IMR-90 (cell line): ENCODE data around the gene FCRL6. TPM values are rescaled to one million over a fixed set of nuclear protein-coding genes. Genes with fewer than 3 reads are reported as not detected.

ENCODE experiments used
- ATAC-seq: fragments of 200-7000 bp; cut with Tn5 transposase; 2 replicates; pipeline ENCODE4 v1.9.1; 2020; ENCODE audit warnings: low read depth, mild to moderate bottlenecking, moderate library complexity
- BruUV-seq: library from RNA; stranded (reverse); fragments of 400-500 nt; replicated peaks from 2 replicates; lab custom pipeline; 2021; lab: Mats Ljungman, UMichigan
- CTCF ChIA-PET: fragments of 300-600 bp; formaldehyde crosslinking; extraction: SDS; loops from one replicate; lab custom pipeline; 2021; ENCODE audit warnings: antibody characterized with exemption; lab: Yijun Ruan, JAX
- POLR2A ChIA-PET: fragments of 300-600 bp; sonication (Branson Sonifier 250); formaldehyde crosslinking; loops from one replicate; lab custom pipeline; 2022; ENCODE audit warnings: antibody characterized with exemption; ENCODE audit not compliant: unreplicated experiment; lab: Charles Lee
- DNase-seq: peaks from one replicate; pipeline ENCODE4 v3.0.0; 2013
- H2AFZ ChIP-seq: replicated peaks from 2 replicates; pipeline ENCODE3; 2013; ENCODE audit warnings: low read length, mild to moderate bottlenecking; ENCODE audit not compliant: poor library complexity
- H2AK5ac ChIP-seq: 2 replicates; pipeline ENCODE4 v1.6.1; 2013; ENCODE audit warnings: low read depth, low read length, inconsistent platforms
- H2AK9ac ChIP-seq: replicated peaks from 2 replicates; pipeline ENCODE3; 2013; ENCODE audit warnings: mild to moderate bottlenecking, low read depth, low read length, moderate library complexity; ENCODE audit not compliant: poor library complexity
- H2BK120ac ChIP-seq: 2 replicates; pipeline ENCODE4 v1.6.1; 2013; ENCODE audit warnings: low read depth, low read length, inconsistent platforms
- H2BK15ac ChIP-seq: 3 replicates; pipeline ENCODE4 v1.6.1; 2013; ENCODE audit warnings: low read depth, low read length, inconsistent platforms
- H2BK20ac ChIP-seq: 2 replicates; pipeline ENCODE4 v1.6.1; 2013; ENCODE audit warnings: low read depth, mild to moderate bottlenecking, inconsistent platforms, low read length, moderate library complexity
- H2BK5ac ChIP-seq: 2 replicates; pipeline ENCODE4 v1.6.1; 2013; ENCODE audit warnings: mild to moderate bottlenecking, low read depth, low read length, inconsistent platforms; ENCODE audit not compliant: poor library complexity, severe bottlenecking
- H3K14ac ChIP-seq: replicated peaks from 2 replicates; pipeline ENCODE4 v1.6.1; 2013; ENCODE audit warnings: low read depth, low read length, inconsistent platforms
- H3K18ac ChIP-seq: 2 replicates; pipeline ENCODE4 v1.6.1; 2013; ENCODE audit warnings: low read depth, low read length, control low read depth
- H3K23ac ChIP-seq: 2 replicates; pipeline ENCODE4 v1.6.1; 2013; ENCODE audit warnings: low read depth, low read length, inconsistent platforms
- H3K27ac ChIP-seq: 2 replicates; pipeline ENCODE4 v1.5.1; 2013; ENCODE audit warnings: mild to moderate bottlenecking, control low read depth, low read length; ENCODE audit not compliant: insufficient read depth
- H3K27me3 ChIP-seq: 2 replicates; pipeline ENCODE4 v1.6.1; 2013; ENCODE audit warnings: low read length; ENCODE audit not compliant: control insufficient read depth, insufficient read depth
- H3K36me3 ChIP-seq: 2 replicates; pipeline ENCODE4 v1.6.1; 2013; ENCODE audit warnings: low read length, mixed read lengths; ENCODE audit not compliant: control insufficient read depth, insufficient read depth
- H3K4ac ChIP-seq: 2 replicates; pipeline ENCODE4 v1.6.1; 2013; ENCODE audit warnings: low read depth, low read length, inconsistent platforms
- H3K4me1 ChIP-seq: 2 replicates; pipeline ENCODE4 v1.6.1; 2013; ENCODE audit warnings: low read length, mixed read lengths; ENCODE audit not compliant: control insufficient read depth, insufficient read depth
- H3K4me2 ChIP-seq: 2 replicates; pipeline ENCODE4 v1.6.1; 2013; ENCODE audit warnings: low read depth, mild to moderate bottlenecking, control low read depth, low read length, moderate library complexity
- H3K4me3 ChIP-seq: 2 replicates; pipeline ENCODE4 v1.5.1; 2013; ENCODE audit warnings: low read depth, mild to moderate bottlenecking, control low read depth, low read length, moderate library complexity; ENCODE audit not compliant: insufficient read depth
- H3K56ac ChIP-seq: 2 replicates; pipeline ENCODE4 v1.6.1; 2013; ENCODE audit warnings: low read length, inconsistent platforms; ENCODE audit not compliant: insufficient read depth; ENCODE audit errors: extremely low read depth
- H3K79me1 ChIP-seq, 2 experiments: 2 replicates each; pipeline ENCODE4 v1.6.1; 2013; ENCODE audit warnings: low read length in 2 of 2, inconsistent platforms in 1 of 2, low read depth in 1 of 2
- H3K9ac ChIP-seq: 2 replicates; pipeline ENCODE4 v1.6.1; 2013; ENCODE audit warnings: low read depth, low read length, control low read depth
- H3K9me1 ChIP-seq: 2 replicates; pipeline ENCODE4 v1.6.1; 2013; ENCODE audit warnings: low read length, inconsistent platforms; ENCODE audit not compliant: insufficient read depth
- H3K9me3 ChIP-seq: 2 replicates; pipeline ENCODE4 v1.6.1; 2013; ENCODE audit warnings: low read length; ENCODE audit not compliant: control insufficient read depth, insufficient read depth
- H4K20me1 ChIP-seq: 2 replicates; pipeline ENCODE4 v1.6.1; 2013; ENCODE audit warnings: low read length, inconsistent platforms; ENCODE audit not compliant: insufficient read depth
- H4K5ac ChIP-seq: 2 replicates; pipeline ENCODE4 v1.6.1; 2013; ENCODE audit warnings: mild to moderate bottlenecking, low read depth, low read length, control low read depth
- H4K8ac ChIP-seq, 2 experiments: 2 replicates each; pipeline ENCODE4 v1.6.1; 2013; ENCODE audit warnings: low read depth in 2 of 2, low read length in 2 of 2, control low read depth in 1 of 2, inconsistent platforms in 1 of 2
- H4K91ac ChIP-seq: 2 replicates; pipeline ENCODE4 v1.6.1; 2013; ENCODE audit warnings: low read depth, low read length, inconsistent platforms; ENCODE audit not compliant: insufficient read depth
- BHLHE40 ChIP-seq: fragments of 150-350 bp; IDR thresholded peaks from 2 replicates; pipeline ENCODE4 v1.6.1; 2016; ENCODE audit warnings: mild to moderate bottlenecking, low read depth, low read length
- ELK1 ChIP-seq: fragments of 150-350 bp; IDR thresholded peaks from 2 replicates; pipeline ENCODE4 v1.6.1; 2016; ENCODE audit warnings: low read depth, mild to moderate bottlenecking, low read length, moderate library complexity, borderline replicate concordance
- MAFK ChIP-seq: IDR thresholded peaks from 2 replicates; pipeline ENCODE4 v1.6.1; 2012; ENCODE audit warnings: low read depth, low read length, improper control_type of control experiment
- MAZ ChIP-seq: IDR thresholded peaks from 2 replicates; pipeline ENCODE4 v1.6.1; 2012; ENCODE audit warnings: low read depth, mild to moderate bottlenecking, low read length, improper control_type of control experiment, moderate library complexity, borderline replicate concordance
- RAD21 ChIP-seq: IDR thresholded peaks from 2 replicates; pipeline ENCODE4 v1.6.1; 2012; ENCODE audit warnings: low read length, improper control_type of control experiment
- USF2 ChIP-seq: fragments of 150-350 bp; IDR thresholded peaks from 2 replicates; pipeline ENCODE4 v1.6.1; 2017; ENCODE audit warnings: mild to moderate bottlenecking, antibody characterized with exemption, low read length, low read depth
- WGBS, 2 experiments: methylation state at CpG; one replicate each; pipeline versions ENCODE4 v1.1.5 to v1.1.7; 2013; ENCODE audit warnings: missing lambda C conversion rate in 2 of 2; ENCODE audit not compliant: insufficient read length in 1 of 2; ENCODE audit errors: extremely low coverage in 2 of 2; 5-methylcytosine and 5-hydroxymethylcytosine counted together
- dilution Hi-C: fragments of 300-500 bp; cut with HindIII; formaldehyde crosslinking; loops from one replicate; pipeline ENCODE4 v1.14.3; 2018; ENCODE audit warnings: low sequenced_read_pairs; ENCODE audit not compliant: unreplicated experiment
- in situ Hi-C: fragments of 300-500 bp; cut with MboI; formaldehyde crosslinking; loops from 3 replicates; pipeline ENCODE4 v1.14.3; 2019; ENCODE audit warnings: low sequenced_read_pairs, inconsistent platforms, mixed read lengths
- intact Hi-C: fragments of 100-400 bp; cut with micrococcal nuclease; formaldehyde crosslinking; loops from 2 replicates; pipeline ENCODE4 v1.10.0; 2022
- polyA plus RNA-seq, 3 experiments: library from polyadenylated mRNA; depleted of rRNA; stranded (reverse); fragments of >200 nt; gene quantifications; 2 replicates each; pipeline ENCODE4 v1.2.3, GENCODE V29; 2012; ENCODE audit warnings: low replicate concordance in 1 of 3
- total RNA-seq: library from RNA; depleted of rRNA; stranded (reverse); fragments of >200 nt; gene quantifications from 2 replicates; pipeline ENCODE4 v1.2.3, GENCODE V29; 2012

Gene FCRL6
- total and polyA plus RNA-seq, 2 of the 4 experiments (the other 2 are of a cell fraction), result not detected

GRCh38 chr1:159778266-159778665 is 23.9 kb upstream of the FCRL6 start:
- Histone ChIP-seq H2AK5ac (no peak overlapping the region), H3K27ac (no peak overlapping the region), H3K79me1 (no peaks in the 10 kb centered on the region), H3K27me3 (peaks cover 1% of the 10 kb centered on the region; the same call in 1 of the 2 replicates), H3K9me3 (no peaks in the 10 kb centered on the region), H3K4ac (no peak overlapping the region), H4K91ac (no peak overlapping the region), H4K5ac (no peak overlapping the region), H2BK120ac (no peak overlapping the region), H2BK20ac (no peak overlapping the region), H2AFZ (no peak overlapping the region), H3K23ac (no peak overlapping the region), H3K9me1 (no peaks in the 10 kb centered on the region), H2BK15ac (no peak overlapping the region), H4K8ac (no peak overlapping the region), H2BK5ac (no peak overlapping the region), H2AK9ac (no peak overlapping the region), H3K4me1 (no peaks in the 10 kb centered on the region), H3K4me2 (no peak overlapping the region), H3K56ac (no peak overlapping the region), H3K18ac (no peak overlapping the region), H3K36me3 (no peaks in the 10 kb centered on the region), H4K20me1 (no peaks in the 10 kb centered on the region), H3K14ac (no peak overlapping the region), H3K4me3 (no peak overlapping the region), H3K9ac (no peak overlapping the region)
- intact Hi-C loops, result no loop called here
- in situ Hi-C loops, result no loop called here
- BruUV-seq, result no TSS peak
- no peak for ATAC-seq
- POLR2A ChIA-PET, result no interaction called here
- 40% methylated on average over 1 of the region's 4 CpGs; no CpG with 5 or more reads in 1 of the 2 experiments for WGBS, 2 experiments
- DNase-seq, result no peak
- CTCF ChIA-PET, result no interaction called here
- dilution Hi-C loops, result loop anchor here (25.0 kb wide), 1 partner anchor 109 kb away; no protein-coding TSS in a partner anchor
- TF ChIP-seq MAFK (no peak), RAD21 (no peak), USF2 (no peak), MAZ (no peak), BHLHE40 (no peak), ELK1 (no peak)
